Activated CD8-positive, alpha-beta memory T cell treated with anti-CD3 and anti-CD28 coated beads, Interleukin-2, amount 10 ng/mL, durations not matched to agents 7 days and 5 days (primary cell): Measurements from ENCODE around the gene SLC16A12. TPM values are rescaled to one million over a fixed set of nuclear protein-coding genes. Genes with fewer than 3 reads are reported as not detected.
"Not testable (repeated sequence)": the region's sequence is repeated elsewhere in the genome, so short reads cannot be mapped to it uniquely, and the experiment has no call there.

ENCODE experiments used
- ATAC-seq: fragments of 150-1000 bp; cut with Tn5 transposase; one replicate; pipeline ENCODE4 v1.10.0; 2021; ENCODE audit warnings: moderate library complexity
- CTCF ChIA-PET: fragments of 350-600 bp; sonication (Branson Sonifier 250); formaldehyde crosslinking; loops from one replicate; lab custom pipeline; 2021; ENCODE audit warnings: antibody characterized with exemption; lab: Charles Lee
- DNase-seq: peaks from one replicate; pipeline ENCODE4 v3.0.0-alpha.2; 2020
- H3K27ac Mint-ChIP-seq: one replicate; pipeline ENCODE4 v1.8.0; 2021; ENCODE audit warnings: mild to moderate bottlenecking, mixed read lengths
- H3K27me3 Mint-ChIP-seq: one replicate; pipeline ENCODE4 v1.8.0; 2021; ENCODE audit warnings: mixed read lengths
- H3K36me3 Mint-ChIP-seq: one replicate; pipeline ENCODE4 v1.8.0; 2021; ENCODE audit warnings: mild to moderate bottlenecking, mixed read lengths
- H3K4me1 Mint-ChIP-seq: one replicate; pipeline ENCODE4 v1.8.0; 2021; ENCODE audit warnings: mixed read lengths
- H3K4me3 Mint-ChIP-seq: one replicate; pipeline ENCODE4 v1.8.0; 2021; ENCODE audit warnings: mild to moderate bottlenecking, moderate library complexity, mixed read lengths
- H3K9me3 Mint-ChIP-seq: one replicate; pipeline ENCODE4 v1.8.0; 2022; ENCODE audit warnings: low read depth, mixed read lengths
- total RNA-seq, 2 experiments: library from RNA; stranded (reverse); gene quantifications; one replicate each; pipeline ENCODE4 v1.2.3, GENCODE V29; 2021

SLC16A12 gene
- total RNA-seq, 2 experiments from 2014 or later = not detected

DNA sequence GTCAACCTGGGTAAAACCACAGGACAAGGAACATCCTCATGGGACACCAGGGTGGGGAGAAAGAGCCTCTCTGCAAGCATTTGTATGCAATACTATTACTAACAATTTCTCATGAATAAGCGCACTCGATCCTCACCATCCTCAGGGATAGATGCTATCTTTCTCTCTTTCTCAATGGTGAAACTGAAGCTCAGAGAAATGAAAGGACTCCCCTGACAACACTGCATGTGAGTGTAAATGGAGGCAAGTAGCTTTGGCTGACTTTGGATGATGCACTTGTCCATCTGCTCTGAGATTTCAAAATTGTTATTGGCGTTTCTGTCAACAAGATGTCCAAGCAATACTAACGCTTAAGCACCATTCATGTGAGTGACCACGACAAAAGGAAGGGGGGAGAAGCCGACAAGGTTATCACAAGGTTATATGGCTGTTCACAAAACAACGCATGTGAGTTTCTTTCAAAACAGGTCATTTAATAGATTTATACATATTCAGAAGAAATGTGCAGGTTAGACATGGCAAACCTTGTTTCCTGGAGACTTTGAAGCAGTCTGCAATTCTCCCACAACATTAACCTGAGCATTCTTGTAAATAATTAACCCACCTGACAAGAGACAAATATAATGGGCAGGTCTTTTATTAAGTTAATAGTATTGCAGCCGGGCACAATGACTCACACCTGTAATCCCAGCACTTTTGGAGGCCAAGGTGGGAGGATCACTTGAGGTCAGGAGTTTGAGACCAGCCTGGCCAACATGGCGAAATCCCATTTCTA lies 67.0 kb downstream of the SLC16A12 start:
- Mint-ChIP-seq H3K4me1 (peaks cover 16% of the 10 kb centered on the region), H3K4me3 (no peak overlapping the region), H3K36me3 (no peaks in the 10 kb centered on the region), H3K27ac (no peak overlapping the region), H3K9me3 (no peaks in the 10 kb centered on the region), H3K27me3 (peaks cover 27% of the 10 kb centered on the region)
- DNase-seq (no peak), ATAC-seq (no peak)
- CTCF ChIA-PET = no interaction called here

GRCh38 chr10:89466599-89467035 lies 68.8 kb downstream of the SLC16A12 start:
- CTCF ChIA-PET = interaction anchor here (0.8 to 1.3 kb wide), 2 partner anchors 10 to 84 kb away, joined by 3 read pairs; no protein-coding TSS in a partner anchor
- Mint-ChIP-seq H3K4me3 (no peak overlapping the region), H3K36me3 (no peaks in the 10 kb centered on the region), H3K27me3 (peaks cover 31% of the 10 kb centered on the region), H3K27ac (no peak overlapping the region), H3K4me1 (peaks cover 16% of the 10 kb centered on the region), H3K9me3 (no peaks in the 10 kb centered on the region)
- no peak for ATAC-seq
- DNase-seq = no peak

DNA sequence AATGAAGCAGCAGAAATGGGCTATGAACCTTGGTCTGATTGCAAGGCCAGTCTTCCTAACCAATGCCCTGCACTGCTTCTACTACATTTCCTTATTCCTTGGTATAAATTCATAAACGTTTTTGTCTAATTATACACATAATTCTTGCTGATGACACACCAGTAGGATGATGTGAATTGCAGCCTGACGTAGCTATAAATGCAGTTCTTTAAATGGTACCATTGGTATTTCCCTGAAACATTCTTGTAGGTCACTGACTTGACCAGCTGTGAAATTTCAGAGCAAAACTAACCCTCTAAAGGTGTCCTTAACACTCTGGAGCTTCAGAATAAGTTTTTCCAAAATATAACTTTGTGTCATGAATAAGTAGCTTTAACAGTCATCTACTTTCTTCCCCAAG lies 70.2 kb downstream of the SLC16A12 start:
- H3K4me1 Mint-ChIP-seq = peaks cover 3% of the 10 kb centered on the region
- ATAC-seq = no peak
- CTCF ChIA-PET = no interaction called here
- peaks cover 34% of the 10 kb centered on the region for H3K27me3 Mint-ChIP-seq
- H3K9me3 Mint-ChIP-seq = no peaks in the 10 kb centered on the region
- no peak for DNase-seq
- H3K4me3 Mint-ChIP-seq = no peak overlapping the region
- no peak overlapping the region for H3K27ac Mint-ChIP-seq
- H3K36me3 Mint-ChIP-seq = no peaks in the 10 kb centered on the region

- no peaks in the 10 kb centered on the region for H3K36me3 Mint-ChIP-seq
- no peaks in the 10 kb centered on the region for H3K9me3 Mint-ChIP-seq
- DNase-seq (no peak), ATAC-seq (no peak)
- no peak overlapping the region for H3K27ac Mint-ChIP-seq
- CTCF ChIA-PET = no interaction called here
- peaks cover 34% of the 10 kb centered on the region for H3K27me3 Mint-ChIP-seq
- H3K4me3 Mint-ChIP-seq = no peak overlapping the region
- no peaks in the 10 kb centered on the region for H3K4me1 Mint-ChIP-seq
These were observed 71.4 kb downstream of the SLC16A12 start for GRCh38 chr10:89463846-89464537.

GRCh38 chr10:89458784-89459183 lies 76.6 kb downstream of the SLC16A12 start:
- H3K4me3 Mint-ChIP-seq = no peak overlapping the region
- no peak for DNase-seq
- H3K36me3 Mint-ChIP-seq = peaks cover 1% of the 10 kb centered on the region
- CTCF ChIA-PET = no interaction called here
- no peak for ATAC-seq
- peaks cover 38% of the 10 kb centered on the region for H3K27me3 Mint-ChIP-seq
- no peaks in the 10 kb centered on the region for H3K9me3 Mint-ChIP-seq
- no peak overlapping the region for H3K27ac Mint-ChIP-seq
- H3K4me1 Mint-ChIP-seq = no peaks in the 10 kb centered on the region

GRCh38 chr10:89458291-89458690 lies 77.1 kb downstream of the SLC16A12 start:
- no peak for DNase-seq
- H3K9me3 Mint-ChIP-seq = no peaks in the 10 kb centered on the region
- H3K4me1 Mint-ChIP-seq = no peaks in the 10 kb centered on the region
- peaks cover 38% of the 10 kb centered on the region for H3K27me3 Mint-ChIP-seq
- CTCF ChIA-PET = no interaction called here
- H3K4me3 Mint-ChIP-seq = no peak overlapping the region
- H3K27ac Mint-ChIP-seq = no peak overlapping the region
- H3K36me3 Mint-ChIP-seq = peaks cover 1% of the 10 kb centered on the region
- no peak for ATAC-seq

DNA sequence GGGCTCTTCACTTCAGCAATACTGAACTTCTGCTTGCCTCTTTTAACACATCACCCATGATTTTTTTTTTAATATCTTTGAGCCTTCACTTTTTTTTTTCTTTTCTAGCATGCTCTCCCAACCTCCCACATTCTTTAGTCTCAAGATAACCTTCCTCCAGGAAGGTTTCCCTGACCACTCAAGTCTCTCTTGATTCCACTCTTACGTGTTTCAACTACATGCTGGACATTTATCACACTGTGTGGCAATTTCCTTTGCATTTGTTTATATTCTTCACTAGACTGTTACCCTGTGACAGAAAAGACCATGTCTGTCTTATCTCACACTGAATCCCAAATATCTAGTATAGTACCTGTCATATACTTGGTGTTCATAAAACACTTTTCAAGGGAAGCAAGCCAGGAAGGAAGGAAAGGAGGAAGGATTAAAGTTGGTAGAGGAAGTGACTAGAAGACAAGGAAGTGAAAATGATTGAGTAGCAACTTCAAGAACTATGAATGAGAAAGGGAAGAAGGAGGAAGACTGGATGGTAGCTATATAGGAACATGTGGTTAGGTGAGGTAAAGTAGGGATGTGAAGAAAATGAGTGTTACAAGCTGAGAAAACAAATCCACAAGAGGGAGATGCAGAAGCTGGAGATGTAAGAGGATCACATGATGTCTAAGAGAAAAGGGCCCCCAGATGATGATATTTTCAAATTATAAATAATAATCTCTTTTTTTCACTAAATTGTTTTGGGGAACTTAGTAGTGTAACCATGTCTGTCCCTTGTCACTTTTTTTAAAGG lies 80.6 kb downstream of the SLC16A12 start:
- peaks cover 1% of the 10 kb centered on the region for H3K36me3 Mint-ChIP-seq
- H3K4me1 Mint-ChIP-seq = no peaks in the 10 kb centered on the region
- no peak for DNase-seq
- H3K9me3 Mint-ChIP-seq = no peaks in the 10 kb centered on the region
- peaks cover 28% of the 10 kb centered on the region for H3K27me3 Mint-ChIP-seq
- no peak overlapping the region for H3K4me3 Mint-ChIP-seq
- H3K27ac Mint-ChIP-seq = no peak overlapping the region
- CTCF ChIA-PET = no interaction called here
- ATAC-seq = no peak

- H3K9me3 Mint-ChIP-seq = no peaks in the 10 kb centered on the region
- no peak overlapping the region for H3K4me3 Mint-ChIP-seq
- CTCF ChIA-PET = interaction anchor here (1.6 kb wide), 1 partner anchor 37 kb away, joined by 3 read pairs; no protein-coding TSS in a partner anchor
- ATAC-seq = no peak
- no peak for DNase-seq
- peaks cover 28% of the 10 kb centered on the region for H3K27me3 Mint-ChIP-seq
- no peaks in the 10 kb centered on the region for H3K4me1 Mint-ChIP-seq
- H3K36me3 Mint-ChIP-seq = peaks cover 1% of the 10 kb centered on the region
- no peak overlapping the region for H3K27ac Mint-ChIP-seq
These were observed 83.2 kb downstream of the SLC16A12 start for GRCh38 chr10:89452193-89452592.

GRCh38 chr10:89450901-89451300 lies 84.5 kb downstream of the SLC16A12 start:
- CTCF ChIA-PET = no interaction called here
- no peak for DNase-seq
- Mint-ChIP-seq H3K27ac (no peak overlapping the region), H3K4me3 (no peak overlapping the region), H3K4me1 (no peaks in the 10 kb centered on the region), H3K36me3 (peaks cover 1% of the 10 kb centered on the region), H3K9me3 (no peaks in the 10 kb centered on the region), H3K27me3 (peaks cover 33% of the 10 kb centered on the region)
- ATAC-seq = no peak

DNA sequence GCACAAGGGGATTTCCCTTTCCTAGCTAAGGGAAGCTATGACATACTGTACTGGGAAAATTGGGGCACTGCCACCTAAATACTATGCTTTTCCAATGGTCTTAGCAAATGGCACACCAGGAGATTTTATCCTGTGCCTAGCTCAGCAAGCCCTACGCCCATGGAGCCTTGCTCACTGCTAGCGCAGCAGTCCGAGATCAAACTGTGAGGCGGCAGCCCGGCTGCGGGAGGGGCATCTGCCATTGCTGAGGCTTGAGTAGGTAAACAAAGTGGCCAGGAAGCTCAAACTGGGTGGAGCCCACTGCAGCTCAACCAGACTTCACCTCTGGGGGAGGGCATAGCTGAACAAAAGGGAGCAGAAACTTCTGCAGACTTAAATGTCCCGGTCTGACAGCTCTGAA lies 90.6 kb downstream of the SLC16A12 start:
- CTCF ChIA-PET, H3K27ac Mint-ChIP-seq, ATAC-seq, H3K9me3 Mint-ChIP-seq, H3K36me3 Mint-ChIP-seq, H3K4me1 Mint-ChIP-seq, H3K4me3 Mint-ChIP-seq, DNase-seq: not testable (repeated sequence)
- H3K27me3 Mint-ChIP-seq = peaks cover 46% of the 10 kb centered on the region

GRCh38 chr10:89442289-89442688 lies 93.1 kb downstream of the SLC16A12 start:
- no peaks in the 10 kb centered on the region for H3K36me3 Mint-ChIP-seq
- CTCF ChIA-PET = no interaction called here
- H3K9me3 Mint-ChIP-seq = no peaks in the 10 kb centered on the region
- H3K27ac Mint-ChIP-seq = no peak overlapping the region
- DNase-seq = no peak
- no peaks in the 10 kb centered on the region for H3K4me1 Mint-ChIP-seq
- no peak overlapping the region for H3K4me3 Mint-ChIP-seq
- H3K27me3 Mint-ChIP-seq = peaks cover 49% of the 10 kb centered on the region
- no peak for ATAC-seq

- Mint-ChIP-seq H3K4me1 (no peaks in the 10 kb centered on the region), H3K27ac (no peak overlapping the region), H3K9me3 (no peaks in the 10 kb centered on the region), H3K4me3 (no peak overlapping the region), H3K27me3 (peaks cover 50% of the 10 kb centered on the region), H3K36me3 (no peaks in the 10 kb centered on the region)
- ATAC-seq (no peak), DNase-seq (no peak)
- CTCF ChIA-PET = interaction anchor here (1.1 kb wide), 1 partner anchor 11 kb away, joined by 3 read pairs; no protein-coding TSS in a partner anchor
These were observed 95.0 kb downstream of the SLC16A12 start for GRCh38 chr10:89440226-89441009.

DNA sequence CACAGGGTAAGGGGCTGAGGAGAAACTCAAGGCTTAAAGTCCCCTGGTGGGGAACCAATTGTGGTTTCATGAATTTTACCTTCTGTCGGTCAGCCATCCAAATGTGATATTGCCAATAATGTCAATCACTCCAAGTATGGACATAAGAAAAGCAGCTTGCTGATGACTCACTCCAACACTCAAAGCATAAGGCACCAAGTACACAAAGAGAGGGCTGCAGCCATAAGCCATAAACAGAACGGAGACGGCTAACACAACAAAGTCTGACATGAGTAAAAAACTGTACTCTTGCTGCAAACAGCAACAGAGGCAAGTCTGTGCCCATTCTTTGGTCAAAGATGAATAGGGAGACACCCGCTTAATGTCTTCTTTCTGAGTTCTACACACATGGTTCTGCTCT lies 96.9 kb downstream of the SLC16A12 start:
- no peak overlapping the region for H3K4me3 Mint-ChIP-seq
- no peaks in the 10 kb centered on the region for H3K36me3 Mint-ChIP-seq
- H3K27ac Mint-ChIP-seq = no peak overlapping the region
- CTCF ChIA-PET = no interaction called here
- no peaks in the 10 kb centered on the region for H3K9me3 Mint-ChIP-seq
- no peaks in the 10 kb centered on the region for H3K4me1 Mint-ChIP-seq
- DNase-seq (no peak), ATAC-seq (no peak)
- peaks cover 63% of the 10 kb centered on the region for H3K27me3 Mint-ChIP-seq
